H9 (cell line): ENCODE results near the gene DPYSL5. TPM values are rescaled to one million over a fixed set of nuclear protein-coding genes. Genes with fewer than 3 reads are reported as not detected.

Experiments
- DNase-seq: peaks from one replicate; pipeline ENCODE4 v3.0.0-alpha.2; 2017
- H2AFZ ChIP-seq: one replicate; pipeline ENCODE4 v1.6.1; 2013; ENCODE audit warnings: mild to moderate bottlenecking, low read length, control low read depth, moderate library complexity
- H2AK5ac ChIP-seq: 2 replicates; pipeline ENCODE4 v1.6.1; 2013; ENCODE audit warnings: low read length, control low read depth, mixed read lengths; ENCODE audit not compliant: insufficient read length
- H2BK120ac ChIP-seq: one replicate; pipeline ENCODE4 v1.6.1; 2013; ENCODE audit warnings: low read depth, mild to moderate bottlenecking, low read length, control low read depth, inconsistent platforms; ENCODE audit not compliant: poor library complexity, severe bottlenecking
- H2BK12ac ChIP-seq: 2 replicates; pipeline ENCODE4 v1.6.1; 2013; ENCODE audit warnings: low read length, control low read depth, mixed read lengths, low read depth; ENCODE audit not compliant: insufficient read length
- H2BK15ac ChIP-seq: 2 replicates; pipeline ENCODE4 v1.6.1; 2013; ENCODE audit warnings: low read depth, low read length, control low read depth
- H2BK20ac ChIP-seq: one replicate; pipeline ENCODE4 v1.6.1; 2013; ENCODE audit warnings: low read depth, mild to moderate bottlenecking, low read length, control low read depth, inconsistent platforms; ENCODE audit not compliant: poor library complexity, severe bottlenecking
- H2BK5ac ChIP-seq: 2 replicates; pipeline ENCODE4 v1.6.1; 2013; ENCODE audit warnings: low read length, control low read depth, mixed read lengths; ENCODE audit not compliant: insufficient read length
- H3K14ac ChIP-seq: 2 replicates; pipeline ENCODE4 v1.6.1; 2013; ENCODE audit warnings: low read length, control low read depth; ENCODE audit not compliant: insufficient read depth
- H3K18ac ChIP-seq: 2 replicates; pipeline ENCODE4 v1.6.1; 2013; ENCODE audit warnings: low read depth, mild to moderate bottlenecking, mixed read lengths, low read length, control low read depth; ENCODE audit not compliant: insufficient read length
- H3K23ac ChIP-seq: 2 replicates; pipeline ENCODE4 v1.6.1; 2013; ENCODE audit warnings: low read length, control low read depth, mixed read lengths, low read depth; ENCODE audit not compliant: insufficient read length
- H3K23me2 ChIP-seq: 2 replicates; pipeline ENCODE4 v1.6.1; 2013; ENCODE audit warnings: low read depth, mild to moderate bottlenecking, mixed read lengths, low read length, control low read depth; ENCODE audit not compliant: insufficient read length, poor library complexity, severe bottlenecking
- H3K27ac ChIP-seq: 2 replicates; pipeline ENCODE4 v1.5.1; 2013; ENCODE audit warnings: low read length, control low read depth, mixed read lengths, low read depth; ENCODE audit not compliant: insufficient read length
- H3K27me3 ChIP-seq: 2 replicates; pipeline ENCODE4 v1.6.1; 2013; ENCODE audit warnings: low read length, control low read depth, inconsistent platforms; ENCODE audit not compliant: insufficient read depth
- H3K4ac ChIP-seq: 2 replicates; pipeline ENCODE4 v1.6.1; 2013; ENCODE audit warnings: low read depth, mild to moderate bottlenecking, control low read depth, inconsistent platforms, low read length, moderate library complexity
- H3K4me1 ChIP-seq: 2 replicates; pipeline ENCODE4 v1.6.1; 2013; ENCODE audit warnings: low read length, control low read depth, inconsistent platforms; ENCODE audit not compliant: insufficient read depth
- H3K4me2 ChIP-seq: 2 replicates; pipeline ENCODE4 v1.6.1; 2013; ENCODE audit warnings: low read length, control low read depth, mixed read lengths; ENCODE audit not compliant: insufficient read length, insufficient read depth
- H3K56ac ChIP-seq: 2 replicates; pipeline ENCODE4 v1.6.1; 2013; ENCODE audit warnings: low read depth, mild to moderate bottlenecking, mixed read lengths, low read length, control low read depth; ENCODE audit not compliant: insufficient read length
- H3K79me1 ChIP-seq: 2 replicates; pipeline ENCODE4 v1.6.1; 2013; ENCODE audit warnings: low read depth, mild to moderate bottlenecking, moderate library complexity, low read length, control low read depth, inconsistent platforms; ENCODE audit not compliant: insufficient read depth, poor library complexity, severe bottlenecking
- H3K79me2 ChIP-seq: 2 replicates; pipeline ENCODE4 v1.6.1; 2013; ENCODE audit warnings: low read length, control low read depth, inconsistent platforms; ENCODE audit not compliant: insufficient read depth
- H3K9ac ChIP-seq: 2 replicates; pipeline ENCODE4 v1.6.1; 2013; ENCODE audit warnings: low read length, control low read depth, mixed read lengths; ENCODE audit not compliant: insufficient read length; ENCODE audit errors: extremely low read depth
- H3K9me3 ChIP-seq: one replicate; pipeline ENCODE4 v1.6.1; 2013; ENCODE audit warnings: low read depth, low read length, inconsistent platforms; ENCODE audit not compliant: control insufficient read depth
- H3T11ph ChIP-seq: one replicate; pipeline ENCODE4 v1.6.1; 2013; ENCODE audit warnings: mild to moderate bottlenecking, low read length, control low read depth, inconsistent platforms
- H4K20me1 ChIP-seq: one replicate; pipeline ENCODE4 v1.6.1; 2013; ENCODE audit not compliant: control insufficient read depth, insufficient read length, insufficient read depth
- H4K5ac ChIP-seq: 2 replicates; pipeline ENCODE4 v1.6.1; 2013; ENCODE audit warnings: low read depth, mild to moderate bottlenecking, mixed read lengths, low read length, control low read depth; ENCODE audit not compliant: insufficient read length
- H4K8ac ChIP-seq: replicated peaks from 2 replicates; pipeline ENCODE4 v1.6.1; 2013; ENCODE audit warnings: low read length, control low read depth, mixed read lengths, low read depth; ENCODE audit not compliant: insufficient read length
- H4K91ac ChIP-seq: 2 replicates; pipeline ENCODE4 v1.6.1; 2013; ENCODE audit warnings: low read depth, mild to moderate bottlenecking, moderate library complexity, mixed read lengths, low read length, control low read depth; ENCODE audit not compliant: insufficient read length
- H3K27ac Mint-ChIP-seq, 3 experiments: 2 replicates in 2 of 3; 3 replicates in 1 of 3; pipeline ENCODE4 v1.8.0; 2020 to 2021; ENCODE audit warnings: mixed read lengths in 3 of 3, mild to moderate bottlenecking in 1 of 3, moderate library complexity in 1 of 3
- H3K27me3 Mint-ChIP-seq: 2 replicates; pipeline ENCODE4 v1.8.0; 2021; ENCODE audit warnings: low read depth, mild to moderate bottlenecking, moderate library complexity, mixed read lengths
- H3K36me3 Mint-ChIP-seq, 3 experiments: 2 replicates in 2 of 3; 3 replicates in 1 of 3; pipeline ENCODE4 v1.8.0; 2020 to 2021; ENCODE audit warnings: low read depth in 3 of 3, mixed read lengths in 3 of 3; ENCODE audit not compliant: insufficient read depth in 1 of 3
- H3K4me1 Mint-ChIP-seq, 2 experiments: 2 replicates each; pipeline ENCODE4 v1.8.0; 2020; ENCODE audit warnings: mixed read lengths in 2 of 2
- H3K4me3 Mint-ChIP-seq, 2 experiments: 2 replicates in 1 of 2; 3 replicates in 1 of 2; pipeline ENCODE4 v1.8.0; 2020 to 2021; ENCODE audit warnings: mild to moderate bottlenecking in 2 of 2, mixed read lengths in 2 of 2, moderate library complexity in 1 of 2
- H3K9me3 Mint-ChIP-seq, 2 experiments: 2 replicates in 1 of 2; 3 replicates in 1 of 2; pipeline ENCODE4 v1.8.0; 2020; ENCODE audit warnings: mild to moderate bottlenecking in 2 of 2, mixed read lengths in 2 of 2, moderate library complexity in 1 of 2
- CTCF ChIP-seq: fragments of 200-600 bp; sonication (generic); conservative IDR thresholded peaks from 3 replicates; pipeline ENCODE4 v1.8.0; 2021; ENCODE audit warnings: antibody characterized with exemption, mild to moderate bottlenecking
- WGBS: extraction: QIAGEN DNeasy Blood & Tissue Kit; methylation state at CpG from one replicate; pipeline ENCODE4 v1.1.7; 2013; ENCODE audit warnings: missing lambda C conversion rate, low lambda C conversion rate, mixed read lengths; ENCODE audit not compliant: insufficient read length; ENCODE audit errors: extremely low coverage; 5-methylcytosine and 5-hydroxymethylcytosine counted together
- total RNA-seq: library from RNA; stranded (reverse); gene quantifications from 2 replicates; pipeline ENCODE4 v1.2.1, GENCODE V29; 2021

DPYSL5 gene
- total RNA-seq, 1 experiment from 2014 or later = 6.4 TPM

GRCh38 chr2:26945991-26946750 lies 98.2 kb downstream of the DPYSL5 start:
- Mint-ChIP-seq H3K9me3 (no peaks in the 10 kb centered on the region), H3K4me3 (no peak overlapping the region), H3K36me3 (peaks cover 0 to 14% (median 3%) of the 10 kb centered on the region in 3 experiments; a peak in 5 of 7 replicates), H3K27ac (peak overlapping the region in 1 of 3 experiments; percentile 2; a peak in 1 of 7 replicates), H3K4me1 (peaks cover 14 to 24% of the 10 kb centered on the region in 2 experiments), H3K27me3 (peaks cover 42% of the 10 kb centered on the region)
- no peak overlapping the region for H3K56ac ChIP-seq
- H3K4me2 ChIP-seq = no peak overlapping the region
- no peak overlapping the region for H2BK120ac ChIP-seq
- H2AK5ac ChIP-seq = no peak overlapping the region
- no peak for TF ChIP-seq CTCF
- H4K5ac ChIP-seq = no peak overlapping the region
- H3K4ac ChIP-seq = no peak overlapping the region
- H4K20me1 ChIP-seq = peaks cover 2% of the 10 kb centered on the region
- no peak overlapping the region for H3K9ac ChIP-seq
- DNase-seq = no peak
- no peak overlapping the region for H4K8ac ChIP-seq
- H3K23me2 ChIP-seq = peaks cover 6% of the 10 kb centered on the region
- H2BK5ac ChIP-seq = no peak overlapping the region
- H3K18ac ChIP-seq = no peak overlapping the region
- no CpG with 5 or more reads among the region's 12 CpGs for WGBS
- no peak overlapping the region for H3K27ac ChIP-seq
- H2BK20ac ChIP-seq = no peak overlapping the region
- H3K79me1 ChIP-seq = no peaks in the 10 kb centered on the region
- no peak overlapping the region for H4K91ac ChIP-seq
- H3K14ac ChIP-seq = no peak overlapping the region; the same call in 1 of the 2 replicates
- no peak overlapping the region for H2BK12ac ChIP-seq
- no peak overlapping the region for H3K23ac ChIP-seq
- no peaks in the 10 kb centered on the region; the same call in 1 of the 2 replicates for H3K4me1 ChIP-seq
- no peaks in the 10 kb centered on the region for H3K79me2 ChIP-seq
- H3K9me3 ChIP-seq = no peaks in the 10 kb centered on the region
- H3K27me3 ChIP-seq = no peaks in the 10 kb centered on the region; the same call in 1 of the 2 replicates
- H2BK15ac ChIP-seq = no peak overlapping the region
- no peak overlapping the region for H3T11ph ChIP-seq
- H2AFZ ChIP-seq = no peak overlapping the region
